22Rv1 (cell line): ENCODE results near the gene RNU6-1.

Experiments
- H3K27ac ChIP-seq: fragments of 450-650 bp; 2 replicates; pipeline ENCODE4 v1.5.1; 2017
- ZFX ChIP-seq: fragments of 450-650 bp; IDR thresholded peaks from 2 replicates; pipeline ENCODE4 v1.6.1; 2017; ENCODE audit warnings: antibody characterized with exemption, borderline replicate concordance
- TF ChIP-seq, protein P1 (sequence below): fragments of 450-650 bp; IDR thresholded peaks from 2 replicates; pipeline ENCODE4 v1.5.1; 2017; ENCODE audit warnings: mild to moderate bottlenecking

Gene RNU6-1

DNA sequence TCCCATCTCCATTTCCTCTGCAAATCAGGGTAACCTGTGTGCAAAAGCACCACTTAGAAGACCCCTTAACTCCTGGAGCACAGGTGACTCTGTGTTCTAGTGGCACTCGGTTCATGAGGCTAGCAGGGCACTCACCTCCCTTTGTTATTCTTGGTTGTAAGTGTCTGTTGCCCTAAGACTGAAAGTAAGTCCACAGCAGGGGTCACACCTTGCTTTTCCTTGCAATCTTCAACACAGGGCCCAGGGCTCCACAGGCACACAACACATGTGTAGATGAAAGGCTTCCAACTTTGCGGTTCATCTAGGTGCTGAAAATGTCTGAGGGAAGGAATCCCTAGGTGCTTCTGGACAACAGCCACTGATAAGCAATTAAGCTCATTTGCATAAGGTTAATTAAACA, 2.9 kb downstream of the RNU6-1 start:
- TF ChIP-seq, protein P1, sequence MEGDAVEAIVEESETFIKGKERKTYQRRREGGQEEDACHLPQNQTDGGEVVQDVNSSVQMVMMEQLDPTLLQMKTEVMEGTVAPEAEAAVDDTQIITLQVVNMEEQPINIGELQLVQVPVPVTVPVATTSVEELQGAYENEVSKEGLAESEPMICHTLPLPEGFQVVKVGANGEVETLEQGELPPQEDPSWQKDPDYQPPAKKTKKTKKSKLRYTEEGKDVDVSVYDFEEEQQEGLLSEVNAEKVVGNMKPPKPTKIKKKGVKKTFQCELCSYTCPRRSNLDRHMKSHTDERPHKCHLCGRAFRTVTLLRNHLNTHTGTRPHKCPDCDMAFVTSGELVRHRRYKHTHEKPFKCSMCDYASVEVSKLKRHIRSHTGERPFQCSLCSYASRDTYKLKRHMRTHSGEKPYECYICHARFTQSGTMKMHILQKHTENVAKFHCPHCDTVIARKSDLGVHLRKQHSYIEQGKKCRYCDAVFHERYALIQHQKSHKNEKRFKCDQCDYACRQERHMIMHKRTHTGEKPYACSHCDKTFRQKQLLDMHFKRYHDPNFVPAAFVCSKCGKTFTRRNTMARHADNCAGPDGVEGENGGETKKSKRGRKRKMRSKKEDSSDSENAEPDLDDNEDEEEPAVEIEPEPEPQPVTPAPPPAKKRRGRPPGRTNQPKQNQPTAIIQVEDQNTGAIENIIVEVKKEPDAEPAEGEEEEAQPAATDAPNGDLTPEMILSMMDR = no peak
- TF ChIP-seq ZFX = no peak
- no peak overlapping the region for H3K27ac ChIP-seq

DNA sequence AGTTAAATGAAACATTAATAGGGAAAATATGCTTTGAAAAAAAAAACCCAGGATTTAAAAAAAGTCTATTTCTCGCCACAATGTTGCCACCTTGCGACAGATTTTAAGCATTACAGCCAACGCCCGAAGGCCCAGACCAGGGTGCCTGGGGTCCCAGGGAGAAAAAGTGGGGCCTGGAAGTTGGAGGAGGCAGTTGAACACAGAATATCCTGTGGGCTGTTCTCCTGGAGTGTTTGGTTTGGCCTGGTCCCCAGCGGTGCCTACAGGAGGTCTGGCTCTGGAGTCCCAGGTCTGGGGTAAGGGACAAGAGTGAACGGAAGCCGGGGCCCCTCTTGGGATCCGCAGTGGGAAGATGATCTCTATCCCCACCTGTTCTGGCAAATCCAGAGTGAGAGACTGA, 3.4 kb downstream of the RNU6-1 start:
- no peak overlapping the region for H3K27ac ChIP-seq
- TF ChIP-seq, protein P1 = peak; percentile 80
- no peak for TF ChIP-seq ZFX

DNA sequence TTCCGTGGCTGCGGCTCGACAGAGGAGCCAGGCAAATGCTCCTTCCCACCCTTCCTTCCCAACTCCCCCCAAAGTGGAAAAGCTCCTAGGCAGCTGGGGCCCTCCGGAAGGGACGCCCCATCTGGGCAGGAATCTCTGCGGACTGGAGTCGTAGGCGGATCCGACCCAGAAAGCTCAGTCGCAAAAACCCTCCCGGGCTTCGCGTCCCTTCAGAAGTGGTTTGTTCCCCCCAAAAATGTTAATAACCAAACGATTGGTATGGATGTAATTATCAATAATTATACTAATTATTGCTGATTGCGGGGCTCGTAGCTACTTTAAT, 3.8 kb downstream of the RNU6-1 start:
- no peak for TF ChIP-seq ZFX
- TF ChIP-seq, protein P1 = no peak
- no peak overlapping the region for H3K27ac ChIP-seq

DNA sequence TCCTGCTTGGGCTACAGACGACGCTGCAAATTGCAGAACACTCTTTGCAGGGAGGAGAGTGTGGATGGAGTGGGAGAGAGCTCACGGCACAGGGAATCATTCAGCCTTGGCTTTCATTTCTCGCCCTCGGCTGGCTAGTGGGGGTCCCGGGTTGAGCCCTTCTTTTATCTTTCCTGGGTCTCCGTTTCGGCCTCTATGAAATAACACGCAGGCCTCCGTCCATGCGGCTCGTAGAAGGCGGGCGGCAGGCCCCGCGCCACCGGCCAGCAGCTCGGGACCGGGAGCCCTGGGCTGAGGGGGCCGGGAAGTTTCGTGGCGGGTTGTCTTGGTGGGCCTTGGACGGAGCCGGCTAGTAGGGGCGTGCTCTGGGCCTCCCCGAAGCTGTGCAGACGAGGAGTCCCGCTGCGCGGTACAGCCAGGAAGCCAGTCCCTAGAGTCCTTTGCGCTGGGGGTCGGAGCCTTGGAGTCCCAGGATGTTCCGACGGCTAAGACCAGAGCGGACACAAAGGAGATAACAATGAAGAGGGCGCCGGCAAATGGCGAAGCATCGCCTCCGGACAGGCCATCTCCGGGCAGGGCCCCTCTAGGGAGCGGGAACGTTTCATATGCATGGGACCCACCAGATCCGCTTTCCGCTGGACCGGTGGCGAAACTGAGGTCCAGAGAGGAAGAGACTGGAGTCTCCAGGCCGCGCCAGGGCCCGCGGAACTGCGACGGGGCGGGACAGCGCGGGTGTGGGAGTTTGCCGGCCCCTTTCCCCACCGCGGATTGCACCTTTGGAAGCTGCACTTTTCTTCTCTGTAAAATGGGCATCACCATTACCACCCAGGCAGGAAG, 4.3 kb downstream of the RNU6-1 start:
- TF ChIP-seq, protein P1 = no peak
- no peak for TF ChIP-seq ZFX
- no peak overlapping the region for H3K27ac ChIP-seq

DNA sequence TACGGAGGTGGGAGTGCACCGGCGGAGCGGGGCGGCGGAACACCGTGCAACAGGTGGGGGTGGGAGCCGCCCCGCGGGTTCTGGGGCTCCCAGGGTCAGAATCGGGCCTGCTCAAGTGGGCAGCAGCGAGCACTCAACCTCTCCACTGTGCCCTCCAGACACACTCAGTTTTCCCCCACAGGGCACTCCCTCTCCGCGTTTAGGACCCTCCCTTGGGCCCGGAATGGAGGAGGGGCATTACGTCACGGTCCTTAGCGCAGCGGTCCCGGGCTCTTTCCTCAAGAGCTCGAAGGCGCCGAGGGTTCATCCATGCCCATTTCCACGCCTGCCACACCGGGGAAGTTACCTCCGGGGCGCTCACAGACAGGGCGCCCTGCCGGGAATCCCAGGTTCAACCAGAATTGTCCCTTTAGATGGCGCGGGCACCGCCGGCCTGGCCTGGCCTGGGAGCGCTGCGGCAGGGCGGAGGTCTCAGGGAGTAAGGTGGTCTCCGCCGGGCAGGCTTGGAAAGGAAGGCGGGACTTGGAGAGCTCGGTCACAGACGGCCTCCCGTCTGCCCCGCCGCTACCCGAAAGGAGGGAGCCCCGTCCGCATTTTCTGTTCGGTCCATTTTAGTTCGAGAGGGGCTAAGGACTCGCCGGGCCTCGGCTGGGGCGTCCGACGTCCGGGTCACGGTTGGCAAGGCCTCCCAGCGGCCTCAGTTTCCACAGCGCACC, 5.1 kb downstream of the RNU6-1 start:
- no peak overlapping the region for H3K27ac ChIP-seq
- TF ChIP-seq, protein P1 = no peak
- no peak for TF ChIP-seq ZFX

DNA sequence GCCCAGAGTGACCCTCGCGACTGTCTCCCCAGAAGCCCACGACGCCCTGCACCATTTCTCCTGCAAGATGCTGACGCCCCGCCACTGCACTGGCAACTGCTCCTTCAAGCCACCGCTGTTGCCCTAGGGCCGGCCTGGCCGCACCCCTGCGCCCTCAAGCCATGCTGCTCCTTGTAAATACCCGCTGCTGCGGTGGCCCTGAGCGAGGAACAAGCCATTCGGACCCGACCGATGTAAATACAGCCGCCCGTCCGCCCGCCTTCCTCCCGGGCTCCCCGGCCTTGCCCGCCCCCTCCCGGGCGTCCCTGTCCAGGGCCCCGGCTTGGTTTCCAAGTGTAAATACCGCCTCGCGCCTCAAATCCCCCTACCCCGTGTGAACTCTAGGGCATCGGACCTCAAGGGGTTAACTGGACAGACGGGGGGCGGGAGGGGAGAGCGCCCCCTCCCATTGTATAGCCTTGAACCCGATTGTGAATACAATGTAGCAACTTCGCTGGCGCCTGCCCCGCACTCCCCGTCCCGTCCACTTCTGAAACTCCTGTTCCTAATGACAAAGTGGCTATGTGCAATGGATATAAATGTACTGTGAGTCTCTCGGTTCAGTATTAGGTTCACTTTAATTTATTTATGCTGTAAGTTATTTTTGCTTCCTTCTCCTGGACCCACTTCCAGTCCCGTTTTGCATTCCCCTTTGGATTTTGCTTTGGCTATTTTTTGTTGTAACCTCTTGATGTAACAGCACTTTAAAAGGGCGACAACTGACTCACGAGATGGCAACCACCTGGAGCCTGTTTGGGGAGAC, 5.9 kb downstream of the RNU6-1 start:
- H3K27ac ChIP-seq = no peak overlapping the region
- no peak for TF ChIP-seq ZFX
- TF ChIP-seq, protein P1 = peak; percentile 75
